Neural crest cell (in vitro differentiated cells): Measurements from ENCODE around the gene ACTA2. TPM values are rescaled to one million over a fixed set of nuclear protein-coding genes. Genes with fewer than 3 reads are reported as not detected.

ENCODE experiments used
- DNase-seq: peaks from one replicate; pipeline ENCODE4 v3.0.0; 2021; ENCODE audit warnings: low read depth, mixed read lengths, low spot score
- H3K27ac Mint-ChIP-seq: one replicate; pipeline ENCODE4 v1.8.0; 2021; ENCODE audit warnings: mild to moderate bottlenecking, mixed read lengths; ENCODE audit not compliant: unreplicated experiment
- H3K27me3 Mint-ChIP-seq: 2 replicates; pipeline ENCODE4 v1.8.0; 2021; ENCODE audit warnings: low read depth, mild to moderate bottlenecking, mixed read lengths
- H3K36me3 Mint-ChIP-seq: 2 replicates; pipeline ENCODE4 v1.8.0; 2021; ENCODE audit warnings: low read depth, mild to moderate bottlenecking, mixed read lengths
- H3K4me1 Mint-ChIP-seq: 2 replicates; pipeline ENCODE4 v1.8.0; 2021; ENCODE audit warnings: mixed read lengths
- H3K4me3 Mint-ChIP-seq: one replicate; pipeline ENCODE4 v1.8.0; 2021; ENCODE audit warnings: mild to moderate bottlenecking, mixed read lengths
- H3K9me3 Mint-ChIP-seq: 2 replicates; pipeline ENCODE4 v1.8.0; 2021; ENCODE audit warnings: mixed read lengths
- total RNA-seq: library from RNA; stranded (reverse); gene quantifications from 2 replicates; pipeline ENCODE4 v1.2.1, GENCODE V29; 2021
- TF ChIP-seq, protein P1 (sequence below): fragments of 200-600 bp; sonication (generic); conservative IDR thresholded peaks from 2 replicates; pipeline ENCODE4 v1.5.0; 2021; ENCODE audit warnings: antibody characterized with exemption, mild to moderate bottlenecking

Gene ACTA2
- total RNA-seq, 1 donor from 2014 or later = 7.0 TPM

DNA sequence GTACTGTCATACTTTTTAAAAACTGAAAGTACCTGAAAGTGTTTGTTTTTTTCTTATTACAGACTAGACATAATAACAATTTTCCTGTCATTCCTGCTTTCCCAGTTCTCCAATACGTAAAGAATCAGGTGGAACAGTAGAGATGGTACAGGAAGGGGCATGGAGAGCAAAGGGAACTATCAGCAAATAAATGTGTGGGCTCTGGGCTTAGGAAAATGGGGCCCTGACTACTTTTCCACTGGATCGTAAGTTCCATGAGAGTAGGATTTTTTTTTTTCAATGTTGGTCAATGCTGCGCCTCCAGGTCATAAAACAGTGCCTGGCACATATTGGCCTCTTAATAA, 22.8 kb upstream of the ACTA2 start:
- Mint-ChIP-seq H3K9me3 (no peaks in the 10 kb centered on the region), H3K27me3 (peaks cover 2% of the 10 kb centered on the region), H3K4me3 (no peak overlapping the region), H3K36me3 (no peaks in the 10 kb centered on the region), H3K4me1 (peaks cover 5% of the 10 kb centered on the region), H3K27ac (no peak overlapping the region)
- TF ChIP-seq, protein P1, sequence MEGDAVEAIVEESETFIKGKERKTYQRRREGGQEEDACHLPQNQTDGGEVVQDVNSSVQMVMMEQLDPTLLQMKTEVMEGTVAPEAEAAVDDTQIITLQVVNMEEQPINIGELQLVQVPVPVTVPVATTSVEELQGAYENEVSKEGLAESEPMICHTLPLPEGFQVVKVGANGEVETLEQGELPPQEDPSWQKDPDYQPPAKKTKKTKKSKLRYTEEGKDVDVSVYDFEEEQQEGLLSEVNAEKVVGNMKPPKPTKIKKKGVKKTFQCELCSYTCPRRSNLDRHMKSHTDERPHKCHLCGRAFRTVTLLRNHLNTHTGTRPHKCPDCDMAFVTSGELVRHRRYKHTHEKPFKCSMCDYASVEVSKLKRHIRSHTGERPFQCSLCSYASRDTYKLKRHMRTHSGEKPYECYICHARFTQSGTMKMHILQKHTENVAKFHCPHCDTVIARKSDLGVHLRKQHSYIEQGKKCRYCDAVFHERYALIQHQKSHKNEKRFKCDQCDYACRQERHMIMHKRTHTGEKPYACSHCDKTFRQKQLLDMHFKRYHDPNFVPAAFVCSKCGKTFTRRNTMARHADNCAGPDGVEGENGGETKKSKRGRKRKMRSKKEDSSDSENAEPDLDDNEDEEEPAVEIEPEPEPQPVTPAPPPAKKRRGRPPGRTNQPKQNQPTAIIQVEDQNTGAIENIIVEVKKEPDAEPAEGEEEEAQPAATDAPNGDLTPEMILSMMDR = no peak
- DNase-seq = no peak

- Mint-ChIP-seq H3K36me3 (no peaks in the 10 kb centered on the region), H3K4me3 (no peak overlapping the region), H3K27ac (no peak overlapping the region), H3K9me3 (no peaks in the 10 kb centered on the region), H3K27me3 (peaks cover 2% of the 10 kb centered on the region), H3K4me1 (peaks cover 5% of the 10 kb centered on the region)
- TF ChIP-seq, protein P1 = no peak
- DNase-seq = no peak
Measured at GRCh38 chr10:88974446-88975376, 22.1 kb upstream of the ACTA2 start.

DNA sequence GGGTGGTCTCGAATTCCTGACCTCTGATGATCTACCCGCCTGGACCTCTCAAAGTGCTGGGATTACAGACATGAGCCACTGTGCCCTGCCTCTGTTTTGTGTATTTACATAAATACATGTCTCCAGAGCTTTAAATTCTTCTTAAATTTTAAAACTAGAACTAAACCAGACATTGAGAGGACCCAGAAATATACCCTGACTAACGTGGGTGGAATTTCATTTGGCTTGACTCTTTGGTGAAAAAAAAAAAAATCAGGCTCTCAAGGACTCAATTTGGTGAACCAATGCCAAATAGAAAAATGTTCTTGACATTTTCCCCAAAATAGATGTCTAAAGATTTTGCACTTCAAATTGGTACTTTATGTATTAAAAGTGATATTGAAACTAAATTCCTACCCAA, 21.4 kb upstream of the ACTA2 start:
- TF ChIP-seq, protein P1 = no peak
- no peak overlapping the region for H3K27ac Mint-ChIP-seq

DNA sequence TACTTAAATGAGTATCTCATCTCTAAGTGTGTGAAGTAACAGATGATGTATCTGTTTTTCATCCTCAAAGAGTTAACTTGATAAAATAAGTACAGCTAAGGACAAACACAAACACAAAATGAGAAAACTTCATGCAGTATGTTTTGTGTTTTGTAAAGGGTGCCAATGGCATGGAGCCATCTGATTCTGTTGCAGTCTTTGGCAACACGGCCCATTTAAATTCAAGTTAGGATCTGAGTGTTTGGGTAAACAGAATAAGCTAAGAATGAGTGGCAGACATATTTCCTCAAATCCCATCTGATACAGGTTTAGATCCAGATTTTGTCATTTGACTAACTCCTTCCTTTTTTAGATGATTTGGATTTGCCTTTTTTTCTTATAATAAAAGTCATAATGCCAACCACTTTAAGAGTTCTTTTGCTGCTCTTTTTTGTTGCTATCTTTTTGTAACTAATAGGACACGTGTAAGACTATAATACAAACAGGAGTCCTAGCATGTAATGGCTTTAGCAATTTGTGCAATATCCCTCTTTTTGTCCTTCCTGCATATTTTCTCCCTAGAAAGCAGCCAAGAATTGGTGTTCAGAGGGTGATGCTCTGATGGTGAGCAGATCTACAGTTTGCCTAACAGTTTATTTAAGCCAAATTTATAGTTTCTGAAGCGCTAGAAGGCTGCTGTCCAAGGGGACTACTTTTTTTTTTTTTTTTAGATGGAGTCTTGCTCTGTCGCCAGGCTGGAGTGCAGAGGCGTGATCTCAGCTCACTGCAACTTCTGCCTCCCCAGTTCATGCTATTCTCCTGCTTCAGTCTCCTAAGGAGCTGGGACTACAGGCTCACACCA, 18.9 kb upstream of the ACTA2 start:
- H3K4me3 Mint-ChIP-seq = no peak overlapping the region
- TF ChIP-seq, protein P1 = no peak
- H3K4me1 Mint-ChIP-seq = no peaks in the 10 kb centered on the region
- H3K27ac Mint-ChIP-seq = no peak overlapping the region
- peaks cover 2% of the 10 kb centered on the region for H3K27me3 Mint-ChIP-seq
- no peaks in the 10 kb centered on the region for H3K36me3 Mint-ChIP-seq
- no peak for DNase-seq
- no peaks in the 10 kb centered on the region for H3K9me3 Mint-ChIP-seq

More for the DNA sequence above, 21.4 kb upstream of the ACTA2 start:
- no peak for DNase-seq
- peaks cover 2% of the 10 kb centered on the region for H3K27me3 Mint-ChIP-seq
- peaks cover 1% of the 10 kb centered on the region for H3K4me1 Mint-ChIP-seq
- no peaks in the 10 kb centered on the region for H3K9me3 Mint-ChIP-seq
- H3K36me3 Mint-ChIP-seq = no peaks in the 10 kb centered on the region
- H3K4me3 Mint-ChIP-seq = no peak overlapping the region

- TF ChIP-seq, protein P1 = no peak
- Mint-ChIP-seq H3K9me3 (no peaks in the 10 kb centered on the region), H3K27me3 (peaks cover 2% of the 10 kb centered on the region), H3K27ac (no peak overlapping the region), H3K4me1 (no peaks in the 10 kb centered on the region), H3K4me3 (no peak overlapping the region), H3K36me3 (no peaks in the 10 kb centered on the region)
- DNase-seq = no peak
Measured at GRCh38 chr10:88968391-88968790, 15.8 kb upstream of the ACTA2 start.
